Effector memory CD8-positive, alpha-beta T cell (primary cell): ENCODE results near the gene KIF2C.
A peak's percentile ranks its signal among the peaks of the same experiment; 100 is the strongest.

ENCODE experiments used
- ATAC-seq: fragments of 150-1000 bp; cut with Tn5 transposase; replicated peaks from 2 replicates; pipeline ENCODE4 v1.10.0; 2021; ENCODE audit warnings: mild to moderate bottlenecking, moderate library complexity
- DNase-seq, 3 experiments: peaks; one replicate each; pipeline ENCODE4 v3.0.0; 2021
- H3K27ac Mint-ChIP-seq, 2 donors: one replicate each; pipeline ENCODE4 v1.8.0; 2022; ENCODE audit warnings: mild to moderate bottlenecking in 2 of 2, mixed read lengths in 2 of 2, moderate library complexity in 2 of 2
- H3K27me3 Mint-ChIP-seq, 2 donors: one replicate each; pipeline ENCODE4 v1.8.0; 2022; ENCODE audit warnings: mixed read lengths in 2 of 2
- H3K36me3 Mint-ChIP-seq: one replicate; pipeline ENCODE4 v1.8.0; 2022; ENCODE audit warnings: mild to moderate bottlenecking, moderate library complexity, mixed read lengths; ENCODE audit not compliant: insufficient read depth
- H3K4me1 Mint-ChIP-seq, 2 donors: one replicate each; pipeline ENCODE4 v1.8.0; 2022; ENCODE audit warnings: low read depth in 2 of 2, mixed read lengths in 2 of 2
- H3K4me3 Mint-ChIP-seq, 2 donors: one replicate each; pipeline ENCODE4 v1.8.0; 2022; ENCODE audit warnings: mild to moderate bottlenecking in 2 of 2, mixed read lengths in 2 of 2, moderate library complexity in 2 of 2
- H3K9me3 Mint-ChIP-seq, 2 donors: one replicate each; pipeline ENCODE4 v1.8.0; 2022; ENCODE audit warnings: mixed read lengths in 2 of 2

The KIF2C gene

DNA sequence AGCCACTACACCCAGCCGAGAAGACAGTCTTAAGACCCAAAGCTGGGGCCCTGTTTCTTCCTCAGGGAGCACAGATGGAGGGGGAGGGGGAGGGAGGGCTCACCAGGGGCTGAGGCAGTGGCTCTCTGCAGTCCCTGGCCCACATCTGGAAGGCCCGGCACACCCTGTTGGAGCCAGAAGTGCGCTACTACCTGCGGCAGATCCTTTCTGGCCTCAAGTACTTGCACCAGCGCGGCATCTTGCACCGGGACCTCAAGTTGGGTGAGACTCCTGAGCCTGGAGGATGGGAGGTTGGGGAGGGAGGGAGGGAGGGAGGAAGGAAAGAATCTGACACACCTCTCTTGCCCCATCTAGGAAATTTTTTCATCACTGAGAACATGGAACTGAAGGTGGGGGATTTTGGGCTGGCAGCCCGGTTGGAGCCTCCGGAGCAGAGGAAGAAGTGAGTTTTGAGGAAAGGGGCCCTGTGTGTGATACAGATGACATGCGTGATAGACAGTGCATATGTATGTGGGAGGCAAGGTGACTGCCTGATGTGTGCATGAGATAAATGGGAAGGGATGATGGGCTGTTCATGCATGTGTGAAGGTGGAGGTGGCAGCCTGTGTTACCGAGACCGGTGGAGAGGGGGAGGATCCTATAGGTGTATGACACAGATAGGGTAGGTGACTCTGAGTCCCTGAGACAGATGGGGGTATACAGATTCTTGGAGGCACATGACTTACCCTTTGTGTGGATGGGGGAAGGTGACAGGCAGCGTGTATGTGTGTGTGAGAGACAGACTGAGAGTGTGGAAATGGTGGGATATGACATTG, 62.1 kb downstream of the KIF2C start:
- Mint-ChIP-seq H3K36me3 (peaks cover 71% of the 10 kb centered on the region), H3K4me1 (peaks cover 23 to 26% of the 10 kb centered on the region in 2 donors), H3K9me3 (no peaks in the 10 kb centered on the region), H3K27ac (peak overlapping the region; percentile 99 to 100), H3K4me3 (peak overlapping the region; percentile 97 to 98), H3K27me3 (no peaks in the 10 kb centered on the region)
- DNase-seq (peak in 1 of 3 experiments; percentile 38), ATAC-seq (peak; percentile 4)

DNA sequence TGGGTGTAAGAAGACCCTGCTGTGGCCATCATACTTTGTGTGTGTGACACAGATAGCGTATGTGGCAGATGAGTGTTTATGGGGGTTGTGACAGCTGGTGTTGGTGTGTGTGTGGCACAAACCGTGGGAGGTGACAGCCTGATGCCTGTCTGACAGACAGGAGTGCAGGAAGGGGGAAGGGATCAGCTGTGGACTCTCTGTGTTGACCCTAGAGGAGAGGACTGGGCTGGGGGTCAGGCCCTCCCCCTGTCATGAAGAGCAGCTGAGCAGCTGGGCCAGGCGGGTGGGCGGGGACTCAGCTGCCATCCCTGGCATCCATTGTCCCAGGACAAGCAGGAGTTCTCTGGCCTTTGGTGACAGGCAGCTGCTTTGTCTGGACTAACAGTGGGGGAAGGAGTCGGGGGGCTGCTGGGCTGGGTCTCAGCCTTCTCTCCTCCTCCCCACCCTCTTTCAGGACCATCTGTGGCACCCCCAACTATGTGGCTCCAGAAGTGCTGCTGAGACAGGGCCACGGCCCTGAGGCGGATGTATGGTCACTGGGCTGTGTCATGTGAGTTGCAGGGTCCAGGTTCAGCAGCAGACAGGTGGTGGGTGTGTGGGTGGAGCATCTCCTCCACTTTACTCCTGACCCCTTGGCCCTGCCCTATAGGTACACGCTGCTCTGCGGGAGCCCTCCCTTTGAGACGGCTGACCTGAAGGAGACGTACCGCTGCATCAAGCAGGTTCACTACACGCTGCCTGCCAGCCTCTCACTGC, 62.8 kb downstream of the KIF2C start:
- Mint-ChIP-seq H3K27ac (peak overlapping the region; percentile 99 to 100), H3K27me3 (no peaks in the 10 kb centered on the region), H3K36me3 (peaks cover 79% of the 10 kb centered on the region), H3K9me3 (no peaks in the 10 kb centered on the region), H3K4me3 (peak overlapping the region; percentile 97 to 98), H3K4me1 (peaks cover 31 to 33% of the 10 kb centered on the region in 2 donors)
- ATAC-seq (no peak), DNase-seq (no peak)

DNA sequence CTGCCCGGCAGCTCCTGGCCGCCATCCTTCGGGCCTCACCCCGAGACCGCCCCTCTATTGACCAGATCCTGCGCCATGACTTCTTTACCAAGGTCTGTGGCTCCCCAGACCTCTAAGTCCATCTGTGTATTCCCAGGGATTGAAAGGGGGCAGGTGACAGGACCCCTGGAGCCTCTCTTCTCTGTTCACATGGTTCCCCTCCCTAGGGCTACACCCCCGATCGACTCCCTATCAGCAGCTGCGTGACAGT, 63.4 kb downstream of the KIF2C start:
- DNase-seq (no peak), ATAC-seq (no peak)
- Mint-ChIP-seq H3K27ac (peak overlapping the region; percentile 99 to 100), H3K36me3 (peaks cover 84% of the 10 kb centered on the region), H3K4me3 (peak overlapping the region; percentile 20 to 59), H3K4me1 (peaks cover 35 to 37% of the 10 kb centered on the region in 2 donors), H3K9me3 (no peaks in the 10 kb centered on the region), H3K27me3 (no peaks in the 10 kb centered on the region)

DNA sequence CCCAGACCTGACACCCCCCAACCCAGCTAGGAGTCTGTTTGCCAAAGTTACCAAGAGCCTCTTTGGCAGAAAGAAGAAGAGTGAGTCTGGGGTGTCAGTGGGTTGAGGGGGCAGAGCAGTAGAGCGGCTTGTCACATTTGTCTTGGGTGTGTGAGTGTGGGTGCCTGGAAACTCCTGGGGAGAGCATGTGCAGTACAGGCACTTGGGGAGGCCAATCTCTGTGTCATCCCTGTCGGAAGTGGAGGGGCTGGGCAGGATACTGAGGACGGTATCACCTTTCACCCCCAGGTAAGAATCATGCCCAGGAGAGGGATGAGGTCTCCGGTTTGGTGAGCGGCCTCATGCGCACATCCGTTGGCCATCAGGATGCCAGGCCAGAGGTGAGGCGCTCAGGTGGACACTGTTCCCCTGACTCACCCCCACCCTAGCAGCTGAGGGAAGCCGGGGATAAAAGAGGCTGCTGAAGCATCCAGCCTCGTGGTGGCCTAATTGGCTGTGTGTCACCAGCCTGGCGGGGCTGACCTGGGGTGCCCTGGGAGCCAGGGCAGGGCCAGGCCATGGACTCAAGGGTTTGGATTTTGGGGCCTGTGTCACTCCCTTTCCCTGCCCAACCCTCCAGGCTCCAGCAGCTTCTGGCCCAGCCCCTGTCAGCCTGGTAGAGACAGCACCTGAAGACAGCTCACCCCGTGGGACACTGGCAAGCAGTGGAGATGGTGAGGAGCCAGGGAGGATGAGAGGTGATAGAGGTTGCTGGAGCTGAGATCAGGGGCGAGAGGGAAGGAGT, 63.9 kb downstream of the KIF2C start:
- Mint-ChIP-seq H3K27ac (peak overlapping the region; percentile 99 to 100), H3K27me3 (no peaks in the 10 kb centered on the region), H3K4me1 (peaks cover 37 to 41% of the 10 kb centered on the region in 2 donors), H3K4me3 (peak overlapping the region; percentile 20 to 59), H3K9me3 (no peaks in the 10 kb centered on the region), H3K36me3 (peaks cover 89% of the 10 kb centered on the region)
- no peak for ATAC-seq
- no peak for DNase-seq

DNA sequence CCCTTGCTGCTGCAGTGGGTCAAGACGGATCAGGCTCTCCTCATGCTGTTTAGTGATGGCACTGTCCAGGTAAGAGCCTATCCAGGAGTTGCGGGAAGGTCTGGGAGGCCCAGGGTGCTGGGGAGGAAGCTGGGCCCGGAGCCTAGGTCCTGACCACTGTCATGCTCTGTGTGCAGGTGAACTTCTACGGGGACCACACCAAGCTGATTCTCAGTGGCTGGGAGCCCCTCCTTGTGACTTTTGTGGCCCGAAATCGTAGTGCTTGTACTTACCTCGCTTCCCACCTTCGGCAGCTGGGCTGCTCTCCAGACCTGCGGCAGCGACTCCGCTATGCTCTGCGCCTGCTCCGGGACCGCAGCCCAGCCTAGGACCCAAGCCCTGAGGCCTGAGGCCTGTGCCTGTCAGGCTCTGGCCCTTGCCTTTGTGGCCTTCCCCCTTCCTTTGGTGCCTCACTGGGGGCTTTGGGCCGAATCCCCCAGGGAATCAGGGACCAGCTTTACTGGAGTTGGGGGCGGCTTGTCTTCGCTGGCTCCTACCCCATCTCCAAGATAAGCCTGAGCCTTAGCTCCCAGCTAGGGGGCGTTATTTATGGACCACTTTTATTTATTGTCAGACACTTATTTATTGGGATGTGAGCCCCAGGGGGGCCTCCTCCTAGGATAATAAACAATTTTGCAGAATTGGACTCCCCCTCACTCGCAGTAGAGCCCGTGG, 65.8 kb downstream of the KIF2C start:
- Mint-ChIP-seq H3K4me1 (peaks cover 49 to 54% of the 10 kb centered on the region in 2 donors), H3K4me3 (peak overlapping the region in 1 of 2 donors; percentile 29), H3K27me3 (no peaks in the 10 kb centered on the region), H3K36me3 (peaks cover 97% of the 10 kb centered on the region), H3K9me3 (no peaks in the 10 kb centered on the region), H3K27ac (peak overlapping the region; percentile 99 to 100)
- ATAC-seq (no peak), DNase-seq (no peak)

DNA sequence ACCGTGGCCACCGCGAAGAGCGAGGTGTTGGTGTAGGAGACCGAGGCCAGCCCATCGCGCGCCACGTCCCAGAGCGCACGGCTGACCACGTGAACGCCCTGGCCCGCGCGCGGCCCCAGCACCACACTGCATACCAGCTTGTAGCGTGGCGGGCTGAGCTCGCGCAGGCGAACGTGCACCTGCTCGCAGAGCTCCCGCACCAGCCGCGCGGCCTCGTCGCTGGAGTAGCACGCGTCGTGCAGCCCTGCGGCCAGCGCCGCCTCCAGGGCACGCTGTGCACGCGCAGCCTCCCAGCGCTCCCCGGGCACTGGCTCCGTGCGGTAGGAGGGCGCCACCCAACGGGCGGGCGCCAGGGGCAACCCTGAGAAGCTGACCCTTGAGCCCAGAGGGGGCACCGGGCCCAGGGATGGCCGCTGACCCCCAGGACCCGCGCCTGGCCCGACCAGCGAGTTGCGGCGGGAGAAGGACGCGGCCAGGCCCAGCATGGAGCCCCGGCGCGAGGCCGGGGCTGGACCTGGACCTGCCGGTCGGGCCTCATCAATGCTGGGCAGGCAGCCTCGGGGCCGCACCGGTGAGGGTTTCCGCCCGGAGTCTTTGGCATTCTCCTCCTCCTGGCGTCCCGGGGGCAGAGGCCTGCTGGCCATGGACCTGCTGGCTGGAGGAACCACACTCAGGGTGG, 66.5 kb downstream of the KIF2C start:
- ATAC-seq (no peak), DNase-seq (no peak)
- peak overlapping the region in 1 of 2 donors; percentile 29 for H3K4me3 Mint-ChIP-seq
- H3K27me3 Mint-ChIP-seq, result no peaks in the 10 kb centered on the region
- H3K36me3 Mint-ChIP-seq, result peaks cover 96% of the 10 kb centered on the region
- peaks cover 53 to 58% of the 10 kb centered on the region in 2 donors for H3K4me1 Mint-ChIP-seq
- H3K9me3 Mint-ChIP-seq, result no peaks in the 10 kb centered on the region
- H3K27ac Mint-ChIP-seq, result peak overlapping the region; percentile 99 to 100

DNA sequence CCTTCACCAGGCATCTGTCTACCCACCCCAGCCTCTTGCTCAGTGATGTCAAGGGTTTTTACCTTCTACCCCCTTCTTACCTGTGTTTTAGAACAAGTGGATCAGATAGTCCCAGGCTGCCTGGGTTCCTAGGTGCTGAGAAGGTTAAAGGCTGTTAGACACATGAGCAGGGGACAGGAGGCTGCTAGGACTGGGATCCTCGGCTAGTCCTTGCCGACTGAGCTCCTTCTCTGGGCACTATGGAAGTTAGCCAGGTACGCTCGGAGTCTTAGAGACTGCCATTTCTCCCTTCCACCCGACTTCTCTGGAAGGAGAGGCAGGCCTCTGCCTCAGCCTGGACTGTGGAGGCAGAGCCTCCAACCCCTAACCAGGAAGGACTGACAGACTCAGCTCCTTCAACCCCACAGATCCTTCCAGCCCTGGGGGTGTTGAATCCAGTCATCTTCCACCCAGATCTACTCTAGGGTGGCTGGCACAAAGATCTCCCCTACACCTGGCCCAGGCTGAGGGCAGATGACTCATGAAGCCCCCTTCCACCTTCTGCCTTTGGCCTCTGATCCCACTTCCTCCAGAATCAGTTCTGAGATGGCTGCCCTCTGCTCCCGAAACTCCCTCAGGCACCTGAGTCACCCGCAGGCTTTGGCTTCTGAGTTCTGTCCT, 67.2 kb downstream of the KIF2C start, which contains the start of gene DYNLT4:
Gene DYNLT4 (minus strand): TSS at position 648 of the 660 bp plus-strand sequence. CDS start 683 bp downstream, outside the sequence.
- no peak for ATAC-seq
- Mint-ChIP-seq H3K9me3 (no peaks in the 10 kb centered on the region), H3K27ac (peak within 1 kb of the TSS; percentile 98 to 99), H3K4me1 (peaks cover 56 to 60% of the 10 kb centered on the region in 2 donors), H3K36me3 (peaks cover 95% of the 10 kb centered on the region), H3K4me3 (peak within 1 kb of the TSS; percentile 72 to 76), H3K27me3 (no peaks in the 10 kb centered on the region)
- DNase-seq, result no peak

DNA sequence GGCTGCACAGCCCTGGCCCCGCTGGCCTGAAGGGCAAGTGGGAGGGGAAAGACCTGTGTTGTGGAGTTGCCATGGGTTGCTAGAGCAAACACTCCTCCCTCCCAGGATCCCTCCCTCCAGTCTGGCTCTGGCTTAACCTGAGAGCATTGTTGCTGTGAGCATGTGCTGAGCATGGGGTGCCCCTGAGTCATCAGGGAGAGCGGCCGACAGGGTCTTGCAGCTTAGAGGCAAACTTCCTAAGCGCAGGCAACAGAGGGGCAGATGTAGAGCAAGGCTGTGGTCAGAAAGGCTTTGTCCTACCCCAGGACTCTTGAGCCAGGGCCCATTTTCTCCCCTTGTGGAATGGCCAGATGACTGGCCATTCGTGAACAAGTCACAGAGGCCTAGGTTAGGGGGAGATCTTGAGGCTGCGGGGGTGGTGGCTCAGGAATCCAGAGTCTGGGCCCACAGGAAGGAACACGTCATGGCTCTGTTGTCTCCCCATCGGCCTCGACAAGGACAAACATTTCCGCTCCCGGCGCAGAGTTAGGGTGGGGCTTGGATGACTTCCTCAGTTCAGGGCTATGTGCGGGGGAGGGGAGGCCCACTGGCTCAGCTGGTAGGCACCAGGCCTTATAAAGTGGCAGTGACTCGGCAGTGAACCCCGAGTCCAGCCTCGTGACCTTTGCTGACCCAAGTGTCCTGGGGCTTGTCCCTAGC, 67.9 kb downstream of the KIF2C start:
- Mint-ChIP-seq H3K4me1 (peaks cover 54 to 59% of the 10 kb centered on the region in 2 donors), H3K27me3 (no peaks in the 10 kb centered on the region), H3K36me3 (peaks cover 95% of the 10 kb centered on the region), H3K27ac (peak overlapping the region; percentile 98 to 99), H3K9me3 (no peaks in the 10 kb centered on the region), H3K4me3 (peak overlapping the region; percentile 72 to 76)
- peak; percentile 66 for ATAC-seq
- DNase-seq, result peak; percentile 78 to 83 (median 80)

DNA sequence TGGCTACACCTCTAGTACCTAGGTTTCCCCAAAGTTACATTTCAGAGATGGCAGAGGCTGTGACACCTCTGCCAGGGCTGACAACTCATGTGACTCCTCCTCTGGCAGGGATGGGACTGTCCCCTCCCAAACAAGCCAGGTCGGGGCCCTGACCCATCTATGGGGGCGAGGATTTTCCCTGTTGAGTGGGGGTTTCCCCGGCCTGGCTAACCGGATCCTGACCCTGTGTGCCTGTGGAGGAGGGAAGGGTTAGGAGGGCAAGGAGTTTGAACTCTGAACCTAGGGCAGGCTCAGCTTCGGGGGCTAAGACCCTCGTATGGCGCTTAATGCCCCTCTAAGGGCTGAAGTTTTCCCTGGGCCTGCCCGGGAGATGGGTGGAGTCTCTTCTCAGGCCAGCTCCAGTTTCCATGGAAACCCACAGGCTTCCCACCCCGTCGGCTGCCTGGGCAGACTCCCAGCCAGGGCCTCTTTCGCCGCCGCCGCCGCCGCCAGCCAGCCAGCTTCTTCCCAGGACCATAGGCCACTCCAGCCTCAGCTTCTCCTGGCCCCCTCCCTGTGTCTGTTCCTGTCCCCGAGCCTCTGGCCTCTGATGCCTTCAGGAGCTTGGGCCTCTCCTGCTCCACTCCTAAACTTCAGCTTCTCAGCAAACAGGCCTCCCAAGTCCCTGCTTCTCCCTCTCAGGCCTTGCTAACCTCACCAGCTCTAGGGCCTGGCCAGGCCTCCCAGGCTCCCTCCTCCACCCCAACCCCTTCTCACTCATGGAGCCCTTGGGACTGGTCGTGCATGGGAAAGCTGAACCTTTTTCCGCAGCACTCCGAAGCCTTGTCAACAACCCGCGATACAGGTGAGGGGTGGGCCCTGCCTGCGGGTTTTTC, 68.7 kb downstream of the KIF2C start, which contains the start of gene BTBD19:
Gene BTBD19 (plus strand): TSS at position 461 of the 875 bp plus-strand sequence. CDS start 298 bp downstream, at position 759.
- H3K4me1 Mint-ChIP-seq, result peaks cover 48 to 56% of the 10 kb centered on the region in 2 donors
- ATAC-seq (peak; percentile 26), DNase-seq (peak; percentile 29 to 53 (median 45))
- H3K27me3 Mint-ChIP-seq, result no peaks in the 10 kb centered on the region
- H3K9me3 Mint-ChIP-seq, result no peaks in the 10 kb centered on the region
- H3K36me3 Mint-ChIP-seq, result peaks cover 95% of the 10 kb centered on the region
- peak within 1 kb of the TSS; percentile 98 to 99 for H3K27ac Mint-ChIP-seq
- peak within 1 kb of the TSS; percentile 72 to 76 for H3K4me3 Mint-ChIP-seq

DNA sequence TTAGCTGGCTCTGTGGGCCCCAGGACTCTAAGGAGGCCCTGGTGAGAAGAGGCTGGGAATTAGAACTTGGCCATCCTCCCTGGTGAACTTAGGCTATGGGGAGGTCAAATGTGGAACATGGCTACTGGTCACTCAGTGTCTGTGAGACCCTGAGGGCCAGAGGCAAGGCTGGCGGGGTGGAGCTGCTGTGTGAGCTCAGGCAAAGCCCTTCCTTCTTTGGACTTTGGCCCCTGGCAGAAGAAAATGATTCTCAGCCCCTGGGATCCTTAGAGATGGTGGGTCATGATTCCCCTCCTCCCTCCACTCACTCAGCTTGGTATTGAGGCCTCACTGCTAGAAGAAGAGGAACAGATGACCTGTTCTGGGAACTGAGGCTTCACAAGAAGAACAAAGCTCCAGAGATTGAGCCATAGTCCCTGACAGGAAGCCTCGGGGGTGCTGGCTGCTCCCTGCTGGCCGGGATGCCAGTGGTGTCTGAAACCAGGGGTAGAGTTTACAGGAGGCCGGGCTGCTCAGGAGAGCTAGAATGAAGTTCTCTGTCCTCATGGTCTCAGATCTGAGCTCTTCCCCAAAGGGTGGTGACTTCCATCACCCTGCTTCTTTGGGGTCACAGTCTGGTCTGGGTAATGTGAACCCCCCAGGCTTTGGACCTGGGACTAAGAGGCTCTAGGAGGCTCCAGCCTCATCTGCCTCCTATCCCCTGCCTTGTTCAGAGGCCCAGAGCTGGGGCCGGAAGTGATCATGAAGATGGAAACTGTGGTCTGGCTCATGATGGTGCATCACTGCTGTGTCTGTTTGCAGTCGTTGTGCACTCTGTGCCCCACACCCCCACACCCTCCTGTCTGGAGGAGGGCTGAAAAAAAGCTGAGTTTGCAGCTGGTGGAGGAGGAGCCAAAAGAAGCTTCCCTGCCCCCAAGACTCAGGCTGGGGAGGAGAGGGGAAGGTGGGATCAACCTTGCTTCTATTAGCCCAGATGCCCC, 69.6 kb downstream of the KIF2C start:
- Mint-ChIP-seq H3K9me3 (no peaks in the 10 kb centered on the region), H3K27me3 (no peaks in the 10 kb centered on the region), H3K4me3 (peak overlapping the region; percentile 72 to 76), H3K27ac (peak overlapping the region; percentile 98 to 99), H3K36me3 (peaks cover 95% of the 10 kb centered on the region), H3K4me1 (peaks cover 49 to 58% of the 10 kb centered on the region in 2 donors)
- DNase-seq (peak; percentile 77 to 83 (median 78)), ATAC-seq (peak; percentile 61)
